ENCODE results near the gene KIF1A.

Gene KIF1A

GRCh38 chr2:240861547-240861946 lies 41.5 kb upstream of the KIF1A start:
- DNase-seq (ENCODE audit: low read depth), result no peak
- no peak overlapping the region for H3K4me3 ChIP-seq (ENCODE audit: control insufficient read depth, low read depth, low read length)
- no peak for TF ChIP-seq CTCF (conservative IDR thresholded peaks at IDR 0.05; ENCODE audit: control insufficient read depth, insufficient read depth, low read depth, low read length)

- TF ChIP-seq CTCF (conservative IDR thresholded peaks at IDR 0.05; ENCODE audit: control insufficient read depth, insufficient read depth, low read depth, low read length), result no peak
- no peak overlapping the region for H3K4me3 ChIP-seq (ENCODE audit: control insufficient read depth, low read depth, low read length)
Observed at GRCh38 chr2:240858871-240859270, 38.9 kb upstream of the KIF1A start.

GRCh38 chr2:240858321-240858720 lies 38.3 kb upstream of the KIF1A start:
- H3K4me3 ChIP-seq (ENCODE audit: control insufficient read depth, low read depth, low read length), result no peak overlapping the region

More at GRCh38 chr2:240858871-240859270, 38.9 kb upstream of the KIF1A start:
- DNase-seq (ENCODE audit: low read depth), result no peak

GRCh38 chr2:240857039-240858008 lies 37.3 kb upstream of the KIF1A start:
- no peak overlapping the region for H3K4me3 ChIP-seq (ENCODE audit: control insufficient read depth, low read depth, low read length)
- TF ChIP-seq CTCF (conservative IDR thresholded peaks at IDR 0.05; ENCODE audit: control insufficient read depth, insufficient read depth, low read depth, low read length), result no peak
- no peak for DNase-seq (ENCODE audit: low read depth)

More at GRCh38 chr2:240858321-240858720, 38.3 kb upstream of the KIF1A start:
- DNase-seq (ENCODE audit: low read depth), result no peak
- TF ChIP-seq CTCF (conservative IDR thresholded peaks at IDR 0.05; ENCODE audit: control insufficient read depth, insufficient read depth, low read depth, low read length), result no peak

GRCh38 chr2:240856151-240856980 lies 36.3 kb upstream of the KIF1A start:
- DNase-seq (ENCODE audit: low read depth), result no peak
- H3K4me3 ChIP-seq (ENCODE audit: control insufficient read depth, low read depth, low read length), result no peak overlapping the region
- TF ChIP-seq CTCF (conservative IDR thresholded peaks at IDR 0.05; ENCODE audit: control insufficient read depth, insufficient read depth, low read depth, low read length), result peak; percentile 16

- TF ChIP-seq CTCF (conservative IDR thresholded peaks at IDR 0.05; ENCODE audit: control insufficient read depth, insufficient read depth, low read depth, low read length), result no peak
- DNase-seq (ENCODE audit: low read depth), result no peak
- no peak overlapping the region for H3K4me3 ChIP-seq (ENCODE audit: control insufficient read depth, low read depth, low read length)
Observed at GRCh38 chr2:240855670-240856069, 35.7 kb upstream of the KIF1A start.
